ENCODE measurements around the gene RAB11FIP3. TPM values are rescaled to one million over a fixed set of nuclear protein-coding genes. Genes with fewer than 3 reads are reported as not detected.

The RAB11FIP3 gene
- total and polyA plus RNA-seq, 12 donors: 12.7 to 63.4 (median 40.8) TPM

DNA sequence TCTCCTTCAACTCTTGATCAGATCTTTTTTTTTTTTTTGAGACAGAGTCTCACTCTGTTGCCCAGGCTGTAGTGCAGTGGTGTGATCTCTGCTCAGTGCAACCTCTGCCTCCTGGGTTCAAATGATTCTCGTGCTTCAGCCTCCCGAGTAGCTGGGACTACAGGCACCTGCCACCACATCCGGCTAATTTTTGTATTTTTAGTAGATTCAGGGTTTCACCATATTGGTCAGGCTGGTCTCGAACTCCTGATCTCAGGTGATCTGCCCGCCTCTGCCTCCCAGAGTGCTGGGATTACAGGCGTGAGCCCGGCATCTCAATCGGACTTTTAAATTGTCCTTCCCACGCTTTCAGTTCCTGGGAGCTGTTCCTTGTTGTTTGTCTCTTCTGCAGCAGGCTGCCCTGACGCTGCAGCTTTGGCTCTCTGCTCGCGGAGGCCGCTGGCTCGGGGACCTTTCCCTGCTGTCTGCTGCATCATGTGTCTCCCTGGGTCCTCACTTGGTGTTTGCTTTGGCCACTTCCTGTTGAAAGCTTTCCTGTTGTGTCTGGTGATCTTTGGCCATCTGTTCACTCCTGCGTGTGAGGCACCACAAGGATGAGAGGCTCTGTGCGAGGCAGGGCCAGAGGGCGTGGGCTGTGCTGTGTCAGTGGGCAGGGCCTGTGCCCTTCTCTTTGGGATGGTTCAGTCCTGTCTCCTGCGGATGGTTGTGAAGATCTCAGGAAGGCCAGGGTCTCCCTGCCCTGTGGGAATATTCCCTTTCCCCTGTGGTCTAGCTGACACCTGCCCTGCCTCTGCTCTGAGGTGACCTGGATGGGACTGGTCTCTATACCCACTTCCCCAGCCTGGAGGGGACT lies 83.7 kb downstream of the RAB11FIP3 start:
- H3K27me3 ChIP-seq: no peaks in the 10 kb centered on the region
- TF ChIP-seq POLR2A (IDR thresholded peaks at IDR 0.05): no peak
- TF ChIP-seq, protein P1, sequence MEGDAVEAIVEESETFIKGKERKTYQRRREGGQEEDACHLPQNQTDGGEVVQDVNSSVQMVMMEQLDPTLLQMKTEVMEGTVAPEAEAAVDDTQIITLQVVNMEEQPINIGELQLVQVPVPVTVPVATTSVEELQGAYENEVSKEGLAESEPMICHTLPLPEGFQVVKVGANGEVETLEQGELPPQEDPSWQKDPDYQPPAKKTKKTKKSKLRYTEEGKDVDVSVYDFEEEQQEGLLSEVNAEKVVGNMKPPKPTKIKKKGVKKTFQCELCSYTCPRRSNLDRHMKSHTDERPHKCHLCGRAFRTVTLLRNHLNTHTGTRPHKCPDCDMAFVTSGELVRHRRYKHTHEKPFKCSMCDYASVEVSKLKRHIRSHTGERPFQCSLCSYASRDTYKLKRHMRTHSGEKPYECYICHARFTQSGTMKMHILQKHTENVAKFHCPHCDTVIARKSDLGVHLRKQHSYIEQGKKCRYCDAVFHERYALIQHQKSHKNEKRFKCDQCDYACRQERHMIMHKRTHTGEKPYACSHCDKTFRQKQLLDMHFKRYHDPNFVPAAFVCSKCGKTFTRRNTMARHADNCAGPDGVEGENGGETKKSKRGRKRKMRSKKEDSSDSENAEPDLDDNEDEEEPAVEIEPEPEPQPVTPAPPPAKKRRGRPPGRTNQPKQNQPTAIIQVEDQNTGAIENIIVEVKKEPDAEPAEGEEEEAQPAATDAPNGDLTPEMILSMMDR (IDR thresholded peaks at IDR 0.05): no peak
- H3K4me1 ChIP-seq (replicated peaks in 1 of 2): no peaks in the 10 kb centered on the region
- DNase-seq: peak in 1 of 7 donors; percentile 89
- no peaks in the 10 kb centered on the region for H3K9me3 ChIP-seq (replicated peaks in 1 of 3)
- H3K36me3 ChIP-seq (replicated peaks in 1 of 2): peaks cover 0 to 13% of the 10 kb centered on the region in 2 donors
- no peak overlapping the region for H3K4me3 ChIP-seq
- 60 to 81% (median 78%) methylated on average over 11 to 18 of the region's 18 CpGs for WGBS, 4 donors
- intact Hi-C loops (cut with DNase I): no loop called here
- peak overlapping the region in 1 of 5 donors; percentile 37 for H3K27ac ChIP-seq

DNA sequence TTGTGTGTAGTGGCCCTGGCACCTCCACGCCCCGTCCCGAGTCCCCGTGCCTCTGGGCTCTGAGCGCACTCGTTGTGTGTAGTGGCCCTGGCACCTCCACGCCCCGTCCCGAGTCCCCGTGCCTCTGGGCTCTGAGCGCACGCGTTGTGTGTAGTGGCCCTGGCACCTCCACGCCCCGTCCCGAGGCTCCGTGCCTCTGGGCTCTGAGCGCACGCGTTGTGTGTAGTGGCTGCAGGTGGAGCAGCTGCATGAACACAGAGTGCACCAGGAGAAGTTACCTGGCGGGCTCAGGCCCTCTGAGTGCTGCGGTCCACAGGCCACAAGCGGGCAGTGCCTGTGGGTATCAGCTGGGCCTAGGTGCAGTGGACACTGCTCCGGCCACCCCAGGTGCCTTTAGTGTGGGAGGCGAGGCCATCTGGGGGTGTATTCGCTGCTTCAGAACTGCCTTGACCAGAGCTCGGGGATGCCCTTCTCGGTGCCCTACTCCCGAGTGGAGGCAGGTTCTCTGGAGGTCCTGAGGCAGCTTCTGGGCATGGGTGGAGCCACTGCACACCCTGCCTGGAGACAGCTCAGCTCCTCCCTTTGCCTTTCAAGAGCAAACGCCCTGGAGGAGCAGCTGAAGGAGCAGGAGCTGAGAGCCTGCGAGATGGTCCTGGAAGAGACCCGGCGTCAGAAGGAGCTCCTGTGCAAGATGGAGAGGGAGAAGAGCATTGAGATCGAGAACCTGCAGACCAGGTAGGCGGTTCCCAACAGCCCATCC lies 84.8 kb downstream of the RAB11FIP3 start:
- H3K27ac ChIP-seq: no peak overlapping the region
- no peak for DNase-seq
- H3K4me3 ChIP-seq: no peak overlapping the region
- H3K27me3 ChIP-seq: no peaks in the 10 kb centered on the region
- WGBS, 4 donors: 96 to 97% (median 97%) methylated on average over 10 to 35 of the region's 35 CpGs
- TF ChIP-seq, protein P1 (IDR thresholded peaks at IDR 0.05): no peak
- no peak for TF ChIP-seq POLR2A (IDR thresholded peaks at IDR 0.05)
- no peaks in the 10 kb centered on the region for H3K9me3 ChIP-seq (replicated peaks in 1 of 3)
- no peaks in the 10 kb centered on the region for H3K4me1 ChIP-seq (replicated peaks in 1 of 2)
- intact Hi-C loops (cut with DNase I): no loop called here
- peaks cover 0 to 13% of the 10 kb centered on the region in 2 donors for H3K36me3 ChIP-seq (replicated peaks in 1 of 2)

DNA sequence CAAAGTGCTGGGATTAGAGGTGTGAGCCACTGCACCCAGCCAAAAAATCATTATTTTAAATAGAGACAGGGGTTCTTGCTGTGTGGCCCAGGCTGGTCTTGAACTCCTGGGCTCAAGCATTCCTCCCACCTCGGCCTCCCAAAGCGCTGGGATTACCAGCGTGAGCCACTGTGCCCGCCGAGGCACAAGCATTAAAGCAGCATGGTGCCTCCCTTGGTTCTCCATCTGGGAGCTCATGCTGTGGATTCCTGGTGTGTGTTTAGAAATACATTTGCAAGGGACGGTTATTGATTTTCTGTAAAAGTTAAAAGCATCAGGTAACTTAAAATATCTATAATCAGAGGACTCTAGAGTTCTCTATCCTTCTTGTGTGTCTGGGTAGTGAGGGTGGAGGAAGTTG lies 87.4 kb downstream of the RAB11FIP3 start:
- H3K27me3 ChIP-seq: no peaks in the 10 kb centered on the region
- no peaks in the 10 kb centered on the region for H3K4me1 ChIP-seq (replicated peaks in 1 of 2)
- WGBS, 4 donors: 93 to 97% (median 94%) methylated on average over 6 of the region's 6 CpGs
- DNase-seq: no peak
- TF ChIP-seq, protein P1 (IDR thresholded peaks at IDR 0.05): no peak
- TF ChIP-seq POLR2A (IDR thresholded peaks at IDR 0.05): no peak
- no peaks in the 10 kb centered on the region for H3K9me3 ChIP-seq (replicated peaks in 1 of 3)
- H3K4me3 ChIP-seq: no peak overlapping the region
- intact Hi-C loops (cut with DNase I): no loop called here
- H3K36me3 ChIP-seq (replicated peaks in 1 of 2): peaks cover 0 to 22% of the 10 kb centered on the region in 2 donors
- H3K27ac ChIP-seq: no peak overlapping the region

DNA sequence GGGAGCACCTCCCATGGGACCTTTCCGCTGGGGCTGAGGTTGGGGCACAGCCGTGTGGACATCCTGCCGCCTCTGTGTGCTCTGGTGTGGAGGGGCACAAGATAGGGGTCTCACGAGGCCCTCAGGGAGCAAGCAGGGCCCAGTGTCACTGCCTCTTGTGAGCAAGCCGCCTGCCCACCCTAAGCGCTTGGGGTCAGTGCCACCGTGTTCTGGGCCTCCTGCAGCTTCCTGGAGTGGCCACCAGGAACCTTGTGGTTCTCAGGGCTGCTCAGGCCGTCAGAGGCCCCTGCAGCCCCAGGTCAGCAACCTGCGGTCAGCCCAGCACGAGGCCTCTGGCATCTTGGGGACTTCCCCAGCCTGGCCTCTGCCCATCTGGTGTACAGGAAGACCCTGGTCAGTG lies 88.5 kb downstream of the RAB11FIP3 start:
- intact Hi-C loops (cut with DNase I): no loop called here
- 90 to 97% (median 92%) methylated on average over 5 to 10 of the region's 10 CpGs; no CpG with 5 or more reads in 1 of the 4 donors for WGBS, 4 donors
- Histone ChIP-seq H3K9me3 (replicated peaks in 1 of 3) (no peaks in the 10 kb centered on the region), H3K4me1 (replicated peaks in 1 of 2) (no peaks in the 10 kb centered on the region), H3K36me3 (replicated peaks in 1 of 2) (peaks cover 0 to 22% of the 10 kb centered on the region in 2 donors), H3K27me3 (no peaks in the 10 kb centered on the region), H3K27ac (no peak overlapping the region), H3K4me3 (no peak overlapping the region)
- DNase-seq: no peak
- no peak for TF ChIP-seq POLR2A (IDR thresholded peaks at IDR 0.05)
- TF ChIP-seq, protein P1 (IDR thresholded peaks at IDR 0.05): no peak

Measured in adrenal gland (tissue), 12 donors.